Natural killer cell (primary cell): Measurements from ENCODE around the gene CDK11A. TPM values are rescaled to one million over a fixed set of nuclear protein-coding genes. Genes with fewer than 3 reads are reported as not detected.
A peak's percentile ranks its signal among the peaks of the same experiment; 100 is the strongest.

ENCODE experiments used
- ATAC-seq, 3 donors: fragments of 150-1000 bp in 2 of 3; fragments of 200-7000 bp in 1 of 3; cut with Tn5 transposase; 1 replicate in 1 of 3; 2 replicates in 2 of 3; pipeline ENCODE4 v1.10.0; 2021; ENCODE audit warnings: mild to moderate bottlenecking in 2 of 3, moderate library complexity in 2 of 3
- DNase-seq, 2 donors: peaks; one replicate each; pipeline versions ENCODE4 v3.0.0 to v3.0.0-alpha.2; 2013 to 2021; ENCODE audit warnings: mixed read lengths in 1 of 2
- H3K27ac ChIP-seq: one replicate; pipeline ENCODE4 v1.5.1; 2013; ENCODE audit warnings: mild to moderate bottlenecking, low read length
- H3K27me3 ChIP-seq: one replicate; pipeline ENCODE4 v1.6.1; 2013; ENCODE audit warnings: low read length; ENCODE audit not compliant: control insufficient read depth, insufficient read depth
- H3K36me3 ChIP-seq: one replicate; pipeline ENCODE4 v1.6.1; 2013; ENCODE audit warnings: low read length; ENCODE audit not compliant: control insufficient read depth, insufficient read depth
- H3K4me1 ChIP-seq: one replicate; pipeline ENCODE4 v1.6.1; 2013; ENCODE audit warnings: low read length; ENCODE audit not compliant: control insufficient read depth, insufficient read depth
- H3K4me3 ChIP-seq: one replicate; pipeline ENCODE4 v1.5.1; 2013; ENCODE audit warnings: low read length
- H3K9me3 ChIP-seq: one replicate; pipeline ENCODE4 v1.6.1; 2013; ENCODE audit warnings: low read length; ENCODE audit not compliant: control insufficient read depth, insufficient read depth
- H3K27ac Mint-ChIP-seq, 2 donors: one replicate each; pipeline ENCODE4 v1.8.0; 2022; ENCODE audit warnings: mild to moderate bottlenecking in 2 of 2, mixed read lengths in 2 of 2, moderate library complexity in 1 of 2
- H3K27me3 Mint-ChIP-seq, 2 donors: one replicate each; pipeline ENCODE4 v1.8.0; 2022; ENCODE audit warnings: low read depth in 2 of 2, mixed read lengths in 2 of 2
- H3K36me3 Mint-ChIP-seq: one replicate; pipeline ENCODE4 v1.8.0; 2022; ENCODE audit warnings: mixed read lengths
- H3K4me1 Mint-ChIP-seq, 2 donors: one replicate each; pipeline ENCODE4 v1.8.0; 2022; ENCODE audit warnings: mixed read lengths in 2 of 2
- H3K4me3 Mint-ChIP-seq: one replicate; pipeline ENCODE4 v1.8.0; 2022; ENCODE audit warnings: mild to moderate bottlenecking, moderate library complexity, mixed read lengths
- H3K9me3 Mint-ChIP-seq, 2 donors: one replicate each; pipeline ENCODE4 v1.8.0; 2022; ENCODE audit warnings: mixed read lengths in 2 of 2
- CTCF ChIP-seq: fragments of 200-600 bp; IDR thresholded peaks from one replicate; pipeline ENCODE4 v1.8.0; 2022; ENCODE audit warnings: antibody characterized with exemption
- WGBS: methylation state at CpG from one replicate; pipeline ENCODE4 v1.1.7; 2013; ENCODE audit warnings: missing lambda C conversion rate; ENCODE audit not compliant: insufficient coverage; 5-methylcytosine and 5-hydroxymethylcytosine counted together
- intact Hi-C: fragments of 100-400 bp; cut with micrococcal nuclease; formaldehyde crosslinking; loops from one replicate; pipeline ENCODE4 v1.14.2; 2022
- total RNA-seq, 4 donors: library from RNA; stranded (reverse); fragments of 120-200 nt in 1 of 4; gene quantifications; one replicate each; pipeline versions ENCODE4 v1.2.3 to v1.2.4, GENCODE V29; 2013 to 2022

Gene CDK11A
- total RNA-seq, 3 donors from 2014 or later (not counting 1 experiment from before 2014, with no cell fraction given): 191 to 242 (median 216) TPM

DNA sequence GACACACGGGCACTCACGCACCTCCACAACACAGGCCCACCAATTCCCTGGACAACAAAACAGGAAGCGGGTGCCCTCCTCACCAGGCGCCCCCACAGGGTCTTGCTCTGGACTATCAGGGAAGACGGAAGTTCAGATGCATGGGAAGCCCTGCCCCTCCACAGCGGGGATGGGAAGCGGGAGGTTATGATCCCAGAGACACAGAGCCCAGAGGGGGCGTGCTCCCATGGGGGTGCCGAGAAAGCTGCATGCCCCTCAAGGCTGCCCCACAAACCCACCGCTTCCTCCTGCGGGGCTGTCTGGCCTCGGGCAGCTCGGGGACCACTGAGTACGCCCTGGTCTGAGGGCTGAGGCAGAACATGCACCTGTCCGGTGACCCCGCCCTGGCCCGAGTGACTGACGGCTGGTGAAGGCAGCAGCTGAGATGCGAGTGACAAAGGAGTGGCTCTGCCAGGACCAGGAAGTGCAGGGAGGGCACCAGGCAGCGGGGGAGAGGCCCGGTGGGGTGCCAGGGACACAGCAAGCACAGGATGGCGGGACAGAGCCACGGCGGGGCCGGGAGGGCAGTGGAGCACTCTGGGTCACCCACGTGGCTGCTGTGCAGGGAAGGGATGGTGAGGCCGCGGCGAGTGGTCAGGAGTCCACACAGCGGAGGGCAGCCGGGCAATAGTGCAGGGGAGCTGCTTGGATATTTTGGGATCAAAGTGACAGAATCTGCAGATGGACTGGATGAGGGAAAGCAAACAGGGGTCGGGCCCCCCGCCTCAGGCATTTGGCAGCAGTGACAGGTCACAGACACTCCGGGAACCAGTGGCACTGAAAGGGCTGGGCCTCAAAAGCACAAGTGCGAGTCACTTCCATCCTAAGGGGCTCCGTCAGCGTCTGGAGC is 35.5 kb upstream of the CDK11A start:
- Mint-ChIP-seq H3K4me1 (peaks cover 21 to 32% of the 10 kb centered on the region in 2 donors), H3K27ac (peak overlapping the region; percentile 82), H3K4me3 (peak overlapping the region; percentile 58), H3K36me3 (no peaks in the 10 kb centered on the region), H3K9me3 (no peaks in the 10 kb centered on the region), H3K27me3 (no peaks in the 10 kb centered on the region)
- H3K4me3 ChIP-seq: no peak overlapping the region
- ATAC-seq: no peak
- H3K27me3 ChIP-seq: no peaks in the 10 kb centered on the region
- H3K4me1 ChIP-seq: peaks cover 26% of the 10 kb centered on the region
- intact Hi-C loops: no loop called here
- peaks cover 52% of the 10 kb centered on the region for H3K36me3 ChIP-seq
- H3K9me3 ChIP-seq: no peaks in the 10 kb centered on the region
- no peak for TF ChIP-seq CTCF
- WGBS: 87% methylated on average over 37 of the region's 37 CpGs
- peak overlapping the region; percentile 22 for H3K27ac ChIP-seq
- DNase-seq: no peak

DNA sequence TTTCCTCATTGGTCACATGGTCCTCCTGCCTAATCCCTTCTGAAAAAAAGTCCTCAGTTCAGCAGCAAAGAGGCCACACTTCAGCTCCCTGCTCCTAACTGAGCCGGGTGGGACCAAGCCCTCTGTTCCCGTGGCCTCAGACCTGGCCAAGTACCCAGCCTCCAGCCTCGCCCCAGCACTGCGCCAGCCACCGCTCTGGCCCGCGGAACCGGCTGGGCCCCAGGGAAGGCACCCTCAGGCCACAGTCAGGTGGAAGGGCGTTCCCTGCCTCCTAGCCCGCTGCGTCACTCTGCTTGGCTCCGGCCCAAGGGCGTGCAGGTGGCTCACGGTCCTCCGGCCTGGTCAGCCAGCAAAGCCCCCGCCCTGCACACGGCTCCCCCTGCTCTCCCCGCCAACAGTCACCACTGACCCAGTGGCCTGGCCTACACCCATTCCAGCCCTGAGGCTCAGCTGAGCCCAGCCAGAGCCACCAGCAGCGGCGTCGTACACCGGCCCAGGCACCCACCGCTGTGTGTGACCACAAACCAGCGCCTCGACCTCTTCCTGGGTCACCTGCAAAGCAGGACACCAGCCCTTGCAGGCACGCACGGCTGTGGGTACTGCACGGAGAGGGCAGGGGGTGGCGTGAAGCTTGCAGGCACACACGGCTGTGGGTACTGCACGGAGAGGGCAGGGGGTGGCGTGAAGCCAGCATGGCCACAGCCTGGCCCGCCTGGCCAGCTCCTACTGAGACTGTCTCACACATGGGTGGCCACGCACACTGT is 34.7 kb upstream of the CDK11A start:
- Mint-ChIP-seq H3K9me3 (no peaks in the 10 kb centered on the region), H3K4me1 (peaks cover 21 to 28% of the 10 kb centered on the region in 2 donors), H3K27ac (peak overlapping the region; percentile 82), H3K27me3 (no peaks in the 10 kb centered on the region), H3K36me3 (no peaks in the 10 kb centered on the region), H3K4me3 (peak overlapping the region; percentile 58)
- no peak for DNase-seq
- 42% methylated on average over 34 of the region's 34 CpGs for WGBS
- H3K36me3 ChIP-seq: peaks cover 52% of the 10 kb centered on the region
- no peak overlapping the region for H3K4me3 ChIP-seq
- TF ChIP-seq CTCF: no peak
- intact Hi-C loops: no loop called here
- peak overlapping the region; percentile 22 for H3K27ac ChIP-seq
- H3K27me3 ChIP-seq: no peaks in the 10 kb centered on the region
- H3K9me3 ChIP-seq: no peaks in the 10 kb centered on the region
- ATAC-seq: peak; percentile 64 to 80 (median 66)
- peaks cover 26% of the 10 kb centered on the region for H3K4me1 ChIP-seq

DNA sequence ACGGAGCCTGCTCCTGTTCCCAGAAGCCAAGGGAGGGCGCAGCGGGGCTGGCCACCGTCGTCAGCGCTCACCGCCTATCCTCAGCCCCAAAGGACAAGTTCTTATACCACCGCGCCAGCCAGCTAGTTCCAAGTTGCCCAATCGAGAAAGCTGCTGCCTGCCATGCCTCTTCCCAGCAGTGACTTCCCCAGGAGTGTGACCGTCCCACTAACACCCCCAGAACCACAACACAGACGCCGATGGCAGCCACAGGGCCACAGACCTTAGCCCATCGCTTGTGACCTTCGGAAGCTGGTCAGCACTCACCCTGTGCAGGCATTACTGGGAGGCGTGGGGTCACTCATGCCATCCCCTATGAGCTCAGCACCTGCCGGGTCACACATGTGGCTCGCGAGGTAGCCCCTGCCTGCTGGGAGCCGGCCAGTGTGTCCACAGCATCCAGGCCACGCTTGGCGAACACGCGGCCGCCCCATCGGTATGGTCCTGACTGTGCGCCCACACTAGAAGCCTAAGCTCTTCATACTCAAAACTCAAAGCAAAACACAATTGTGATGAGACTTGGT is 34.0 kb upstream of the CDK11A start:
- peak overlapping the region; percentile 82 for H3K27ac Mint-ChIP-seq
- no peaks in the 10 kb centered on the region for H3K36me3 Mint-ChIP-seq
- peak in 1 of 3 donors; percentile 46 for ATAC-seq
- Histone ChIP-seq H3K27me3 (no peaks in the 10 kb centered on the region), H3K4me3 (no peak overlapping the region), H3K9me3 (no peaks in the 10 kb centered on the region), H3K27ac (peak overlapping the region; percentile 22), H3K4me1 (peaks cover 26% of the 10 kb centered on the region), H3K36me3 (peaks cover 55% of the 10 kb centered on the region)
- DNase-seq: no peak
- H3K4me1 Mint-ChIP-seq: peaks cover 21 to 28% of the 10 kb centered on the region in 2 donors
- WGBS: 78% methylated on average over 26 of the region's 27 CpGs
- H3K4me3 Mint-ChIP-seq: peak overlapping the region; percentile 58
- intact Hi-C loops: no loop called here
- no peak for TF ChIP-seq CTCF
- no peaks in the 10 kb centered on the region for H3K9me3 Mint-ChIP-seq
- no peaks in the 10 kb centered on the region for H3K27me3 Mint-ChIP-seq
